Endothelial cell (in vitro differentiated cells): ENCODE measurements around the gene EIF4E2. TPM values are rescaled to one million over a fixed set of nuclear protein-coding genes. Genes with fewer than 3 reads are reported as not detected.
"Not testable (repeated sequence)": the region's sequence is repeated elsewhere in the genome, so short reads cannot be mapped to it uniquely, and the experiment has no call there.

Experiments
- DNase-seq: peaks from one replicate; pipeline ENCODE4 v3.0.0; 2021; ENCODE audit warnings: low spot score
- H3K27ac Mint-ChIP-seq: one replicate; pipeline ENCODE4 v1.8.0; 2021; ENCODE audit warnings: mixed read lengths, inconsistent platforms; ENCODE audit not compliant: unreplicated experiment
- H3K27me3 Mint-ChIP-seq: one replicate; pipeline ENCODE4 v1.8.0; 2021; ENCODE audit warnings: mild to moderate bottlenecking, moderate library complexity, mixed read lengths, inconsistent platforms; ENCODE audit not compliant: unreplicated experiment
- H3K36me3 Mint-ChIP-seq: one replicate; pipeline ENCODE4 v1.8.0; 2021; ENCODE audit warnings: mild to moderate bottlenecking, low read depth, mixed read lengths, inconsistent platforms; ENCODE audit not compliant: unreplicated experiment
- H3K4me1 Mint-ChIP-seq: one replicate; pipeline ENCODE4 v1.8.0; 2021; ENCODE audit warnings: mild to moderate bottlenecking, mixed read lengths, inconsistent platforms; ENCODE audit not compliant: unreplicated experiment
- H3K4me3 Mint-ChIP-seq: one replicate; pipeline ENCODE4 v1.8.0; 2021; ENCODE audit warnings: mild to moderate bottlenecking, mixed read lengths, inconsistent platforms; ENCODE audit not compliant: unreplicated experiment
- H3K9me3 Mint-ChIP-seq: one replicate; pipeline ENCODE4 v1.8.0; 2021; ENCODE audit warnings: mixed read lengths, inconsistent platforms; ENCODE audit not compliant: unreplicated experiment
- CTCF ChIP-seq: fragments of 200-600 bp; sonication (generic); IDR thresholded peaks from one replicate; pipeline ENCODE4 v1.5.0; 2021; ENCODE audit warnings: antibody characterized with exemption; ENCODE audit not compliant: unreplicated experiment
- total RNA-seq: library from RNA; stranded (reverse); fragmentation: NEBNext Ultra II Directional; extraction: Animal tissue kit (Norgen Biotek cat#: 25700); gene quantifications from one replicate; pipeline ENCODE4 v1.2.1, GENCODE V29; 2021; ENCODE audit not compliant: unreplicated experiment

EIF4E2 gene
- total RNA-seq, 1 donor from 2014 or later = 94.8 TPM

GRCh38 chr2:232532419-232532818 lies 18.1 kb upstream of the EIF4E2 start:
- no peak for TF ChIP-seq CTCF
- peaks cover 3% of the 10 kb centered on the region for H3K9me3 Mint-ChIP-seq
- H3K27me3 Mint-ChIP-seq = peaks cover 10% of the 10 kb centered on the region
- DNase-seq = no peak
- H3K4me1 Mint-ChIP-seq = no peaks in the 10 kb centered on the region
- H3K4me3 Mint-ChIP-seq = no peak overlapping the region
- H3K36me3 Mint-ChIP-seq = peaks cover 4% of the 10 kb centered on the region
- no peak overlapping the region for H3K27ac Mint-ChIP-seq

GRCh38 chr2:232532821-232533220 lies 17.7 kb upstream of the EIF4E2 start:
- not testable (repeated sequence) for H3K4me3 Mint-ChIP-seq, H3K27me3 Mint-ChIP-seq, H3K27ac Mint-ChIP-seq, H3K9me3 Mint-ChIP-seq, DNase-seq, H3K4me1 Mint-ChIP-seq, H3K36me3 Mint-ChIP-seq

GRCh38 chr2:232533944-232534710 lies 16.4 kb upstream of the EIF4E2 start:
- H3K4me3 Mint-ChIP-seq = no peak overlapping the region
- no peak for DNase-seq
- H3K4me1 Mint-ChIP-seq = peaks cover 5% of the 10 kb centered on the region
- peaks cover 4% of the 10 kb centered on the region for H3K36me3 Mint-ChIP-seq
- peaks cover 6% of the 10 kb centered on the region for H3K27me3 Mint-ChIP-seq
- no peak for TF ChIP-seq CTCF
- peaks cover 3% of the 10 kb centered on the region for H3K9me3 Mint-ChIP-seq
- H3K27ac Mint-ChIP-seq = no peak overlapping the region

GRCh38 chr2:232534940-232535651 lies 15.4 kb upstream of the EIF4E2 start:
- no peak for DNase-seq
- peaks cover 3% of the 10 kb centered on the region for H3K9me3 Mint-ChIP-seq
- H3K27ac Mint-ChIP-seq = no peak overlapping the region
- H3K4me3 Mint-ChIP-seq = no peak overlapping the region
- no peak for TF ChIP-seq CTCF
- peaks cover 5% of the 10 kb centered on the region for H3K4me1 Mint-ChIP-seq
- H3K36me3 Mint-ChIP-seq = peaks cover 4% of the 10 kb centered on the region
- peaks cover 7% of the 10 kb centered on the region for H3K27me3 Mint-ChIP-seq

GRCh38 chr2:232535761-232536530 lies 14.5 kb upstream of the EIF4E2 start:
- Mint-ChIP-seq H3K27ac (no peak overlapping the region), H3K27me3 (peaks cover 7% of the 10 kb centered on the region), H3K9me3 (peaks cover 3% of the 10 kb centered on the region), H3K4me3 (no peak overlapping the region), H3K36me3 (peaks cover 4% of the 10 kb centered on the region), H3K4me1 (peaks cover 5% of the 10 kb centered on the region)
- no peak for TF ChIP-seq CTCF
- no peak for DNase-seq
